ENCODE results near the gene RDM1.
A peak's percentile ranks its signal among the peaks of the same experiment; 100 is the strongest.
"Not testable (repeated sequence)": the region's sequence is repeated elsewhere in the genome, so short reads cannot be mapped to it uniquely, and the experiment has no call there.

RDM1 gene

DNA sequence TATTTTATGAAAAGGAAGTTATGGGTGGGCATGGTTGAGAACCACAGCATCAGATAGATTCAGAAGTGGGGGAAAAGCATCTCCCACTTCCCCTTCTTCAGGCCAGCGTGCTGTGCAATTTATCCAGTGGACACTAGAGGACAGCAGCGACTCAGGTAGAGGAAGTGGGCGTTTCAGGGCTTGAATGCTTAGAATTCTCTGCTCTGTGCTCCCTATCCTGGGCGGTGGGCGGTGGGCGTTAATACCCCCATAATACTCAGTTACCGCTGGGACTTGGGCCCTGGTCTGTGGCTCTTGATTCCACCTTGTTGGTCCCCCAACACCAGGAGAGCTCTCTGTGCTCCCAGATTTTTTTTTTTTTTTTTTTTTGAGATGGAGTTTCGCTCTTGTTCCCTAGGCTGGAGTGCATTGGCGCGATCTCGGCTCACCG lies 16.6 kb upstream of the RDM1 start:
- TF ChIP-seq, protein P1, sequence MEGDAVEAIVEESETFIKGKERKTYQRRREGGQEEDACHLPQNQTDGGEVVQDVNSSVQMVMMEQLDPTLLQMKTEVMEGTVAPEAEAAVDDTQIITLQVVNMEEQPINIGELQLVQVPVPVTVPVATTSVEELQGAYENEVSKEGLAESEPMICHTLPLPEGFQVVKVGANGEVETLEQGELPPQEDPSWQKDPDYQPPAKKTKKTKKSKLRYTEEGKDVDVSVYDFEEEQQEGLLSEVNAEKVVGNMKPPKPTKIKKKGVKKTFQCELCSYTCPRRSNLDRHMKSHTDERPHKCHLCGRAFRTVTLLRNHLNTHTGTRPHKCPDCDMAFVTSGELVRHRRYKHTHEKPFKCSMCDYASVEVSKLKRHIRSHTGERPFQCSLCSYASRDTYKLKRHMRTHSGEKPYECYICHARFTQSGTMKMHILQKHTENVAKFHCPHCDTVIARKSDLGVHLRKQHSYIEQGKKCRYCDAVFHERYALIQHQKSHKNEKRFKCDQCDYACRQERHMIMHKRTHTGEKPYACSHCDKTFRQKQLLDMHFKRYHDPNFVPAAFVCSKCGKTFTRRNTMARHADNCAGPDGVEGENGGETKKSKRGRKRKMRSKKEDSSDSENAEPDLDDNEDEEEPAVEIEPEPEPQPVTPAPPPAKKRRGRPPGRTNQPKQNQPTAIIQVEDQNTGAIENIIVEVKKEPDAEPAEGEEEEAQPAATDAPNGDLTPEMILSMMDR (IDR thresholded peaks at IDR 0.05; ENCODE audit: extremely low read depth, missing control alignments) = peak; percentile 96
- DNase-seq (ENCODE audit: low spot score) = peak; percentile 58

DNA sequence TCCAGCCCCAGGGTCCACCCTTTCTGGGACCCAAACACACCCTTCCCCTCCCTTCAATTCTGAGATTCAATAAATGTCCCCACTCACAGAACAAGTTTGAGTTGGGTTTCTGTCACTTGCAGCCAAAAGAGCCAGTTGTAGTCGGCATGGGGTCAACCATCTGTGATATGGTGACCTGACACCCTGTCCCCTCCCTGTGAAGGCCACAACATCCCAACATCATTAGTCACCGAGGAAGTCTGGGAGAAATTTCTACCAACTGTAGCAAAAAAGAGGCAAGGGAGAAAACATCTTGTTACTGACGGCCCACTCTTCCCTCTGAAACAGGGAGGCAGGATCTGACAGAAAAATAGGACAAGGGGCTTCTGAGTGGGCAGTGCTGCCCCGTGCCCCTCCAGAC lies 13.6 kb upstream of the RDM1 start:
- no peak for DNase-seq (ENCODE audit: low spot score)
- TF ChIP-seq, protein P1 (IDR thresholded peaks at IDR 0.05; ENCODE audit: extremely low read depth, missing control alignments) = no peak

DNA sequence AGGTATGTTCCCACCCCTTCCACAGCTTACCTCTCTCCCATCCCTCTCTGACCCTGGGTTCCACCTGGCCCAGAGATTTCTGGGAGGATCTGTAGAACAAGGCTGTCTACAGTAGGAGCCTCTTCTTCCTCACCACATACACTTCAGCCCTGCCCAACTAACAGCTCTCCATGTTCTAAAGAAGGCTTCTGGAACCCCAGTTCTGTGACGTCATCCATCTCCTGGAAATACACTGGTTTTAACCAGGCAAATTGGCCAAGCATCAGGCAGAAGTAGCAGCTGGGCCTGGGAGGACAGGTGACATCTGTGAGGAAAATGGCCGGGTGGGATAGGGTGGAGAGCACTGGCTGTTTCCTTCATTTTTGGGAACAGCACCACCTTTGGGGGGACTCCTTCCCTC lies 13.0 kb upstream of the RDM1 start, which contains the start of gene LYZL6:
TSS of gene LYZL6 (minus strand) at position 177 of the 400 bp plus-strand sequence. CDS start 4,357 bp downstream, outside the sequence.
- DNase-seq (ENCODE audit: low spot score) = no peak
- TF ChIP-seq, protein P1 (IDR thresholded peaks at IDR 0.05; ENCODE audit: extremely low read depth, missing control alignments) = no peak

DNA sequence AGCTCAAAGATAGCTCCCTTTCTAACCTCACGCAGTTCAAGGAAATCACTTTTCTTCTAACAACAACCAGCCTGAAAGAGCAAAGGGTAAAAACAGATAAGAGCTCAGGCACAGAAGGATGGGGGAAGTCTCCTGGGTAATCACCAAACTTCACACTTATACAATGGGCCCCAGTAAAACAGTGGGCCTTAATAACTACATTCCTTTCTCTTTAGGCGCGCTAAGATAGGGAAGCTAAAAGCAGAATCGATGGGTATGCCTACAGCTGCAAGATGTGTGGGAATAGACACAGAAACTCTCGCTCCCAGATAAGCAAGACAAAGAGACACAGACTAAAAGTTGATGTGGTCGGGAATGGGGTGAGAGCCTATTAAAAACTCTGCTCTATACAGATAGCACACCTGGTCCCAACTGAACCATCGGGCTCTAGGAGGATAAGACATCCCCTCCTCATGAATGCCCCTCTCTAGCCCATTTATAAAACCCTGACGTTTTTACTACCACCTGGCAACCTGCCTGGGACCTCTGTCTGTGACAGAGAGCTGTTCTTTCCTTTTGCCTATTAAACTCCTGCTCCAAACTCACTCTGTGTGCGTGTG lies 12.1 kb upstream of the RDM1 start:
- DNase-seq (ENCODE audit: low spot score) = no peak
- TF ChIP-seq, protein P1 (IDR thresholded peaks at IDR 0.05; ENCODE audit: extremely low read depth, missing control alignments) = no peak

DNA sequence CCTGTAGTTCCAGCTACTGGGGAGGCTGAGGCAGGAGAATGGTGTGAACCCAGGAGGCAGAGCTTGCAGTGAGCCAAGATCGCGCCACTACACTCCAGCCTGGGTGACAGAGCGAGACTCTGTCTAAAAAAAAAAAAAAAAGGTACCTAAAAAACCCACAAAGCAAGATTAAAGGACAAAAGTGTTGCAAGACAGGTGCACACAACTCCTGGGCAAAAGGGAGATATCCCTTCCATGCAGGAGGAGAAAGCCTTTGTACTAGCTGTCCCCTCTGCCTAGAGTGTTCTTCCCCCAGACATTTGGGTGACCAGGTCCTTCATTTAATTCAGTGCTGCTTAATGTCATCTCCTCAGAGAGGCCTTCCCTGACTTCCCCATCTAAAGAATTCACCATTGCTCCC lies 7.9 kb upstream of the RDM1 start:
- DNase-seq (ENCODE audit: low spot score) = not testable (repeated sequence)

DNA sequence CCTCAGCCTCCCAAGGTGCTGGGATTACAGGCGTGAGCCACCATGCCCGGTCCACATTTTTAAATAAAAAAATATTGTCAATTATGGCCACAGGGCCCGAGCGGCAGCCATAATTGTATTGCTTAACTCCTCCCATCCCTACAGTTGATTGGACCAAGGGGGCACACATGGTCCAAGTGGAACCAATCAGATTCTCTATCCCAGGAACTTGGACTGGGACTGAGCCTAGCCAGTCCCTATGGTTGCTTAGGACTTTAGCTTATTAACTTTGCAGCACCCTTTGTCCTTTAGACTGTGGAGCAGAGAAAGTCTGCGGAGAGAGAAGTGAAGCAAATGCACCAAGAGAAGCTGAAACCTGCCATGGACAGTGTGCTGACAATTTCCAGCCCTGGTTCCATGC lies 5.5 kb upstream of the RDM1 start:
- no peak for DNase-seq (ENCODE audit: low spot score)
- TF ChIP-seq, protein P1 (IDR thresholded peaks at IDR 0.05; ENCODE audit: extremely low read depth, missing control alignments) = no peak

DNA sequence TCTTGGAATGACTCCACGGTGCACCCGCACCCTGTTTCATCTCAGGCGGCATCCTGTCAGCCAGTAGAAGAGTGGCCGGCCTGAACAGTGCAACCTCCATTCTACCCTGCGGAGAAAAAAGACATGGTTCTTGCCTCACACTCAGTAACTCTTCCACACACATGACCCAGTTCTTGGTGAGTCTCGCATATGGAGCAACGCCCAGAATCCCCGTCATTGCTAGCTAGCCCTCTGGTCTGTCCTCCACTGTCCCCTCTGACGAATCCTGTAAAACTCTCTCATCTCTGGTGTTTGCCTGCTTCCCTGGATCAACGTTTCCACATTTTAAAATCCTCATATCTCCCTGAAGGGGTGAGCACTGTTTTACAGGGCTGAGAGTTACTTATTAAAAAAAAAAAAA lies 4.2 kb upstream of the RDM1 start:
- TF ChIP-seq, protein P1 (IDR thresholded peaks at IDR 0.05; ENCODE audit: extremely low read depth, missing control alignments) = no peak
- DNase-seq (ENCODE audit: low spot score) = no peak

DNA sequence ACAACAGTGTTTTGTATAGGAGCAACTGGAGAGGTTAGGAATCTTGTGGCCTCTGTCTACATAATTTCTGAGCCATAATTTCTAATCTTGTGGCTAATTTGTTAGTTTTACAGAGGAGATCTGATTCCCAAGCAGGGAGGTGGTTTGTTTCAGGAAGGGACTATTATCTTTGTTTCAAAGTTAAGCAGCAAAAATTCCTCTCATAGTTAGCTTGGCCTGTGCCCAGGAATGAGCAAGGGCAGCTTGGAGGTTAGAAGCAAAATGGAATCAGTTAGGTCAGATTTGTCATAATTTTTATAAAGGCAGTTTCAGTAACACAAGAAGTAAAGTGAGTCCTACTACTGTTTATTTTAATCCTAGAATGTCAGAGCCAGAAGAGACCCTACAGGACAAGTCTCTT lies 2.0 kb upstream of the RDM1 start:
- DNase-seq (ENCODE audit: low spot score) = no peak
- TF ChIP-seq, protein P1 (IDR thresholded peaks at IDR 0.05; ENCODE audit: extremely low read depth, missing control alignments) = no peak
